Measurements from ENCODE around the gene SMAD6. TPM values are rescaled to one million over a fixed set of nuclear protein-coding genes. Genes with fewer than 3 reads are reported as not detected.
A peak's percentile ranks its signal among the peaks of the same experiment; 100 is the strongest.

Gene SMAD6
- total RNA-seq, 2 donors from 2014 or later = 190 to 213 TPM

GRCh38 chr15:66799242-66799641 lies 97.2 kb downstream of the SMAD6 start:
- no peaks in the 10 kb centered on the region for H3K9me3 ChIP-seq (ENCODE audit: control insufficient read depth, low read length)
- no peak for DNase-seq
- no peaks in the 10 kb centered on the region for H3K36me3 Mint-ChIP-seq (ENCODE audit: low read depth)
- no peak overlapping the region for H3K9ac ChIP-seq (ENCODE audit: extremely low read depth, low read length, poor library complexity, severe bottlenecking)
- H3K36me3 ChIP-seq (ENCODE audit: control insufficient read depth, insufficient read depth, low read length) = no peaks in the 10 kb centered on the region
- H3K27ac ChIP-seq (ENCODE audit: low read depth, low read length) = no peak overlapping the region
- H3K4me1 ChIP-seq (ENCODE audit: control insufficient read depth, insufficient read depth, low read length) = peaks cover 9% of the 10 kb centered on the region
- H3K27ac Mint-ChIP-seq = no peak overlapping the region
- no peaks in the 10 kb centered on the region for H3K27me3 Mint-ChIP-seq (ENCODE audit: insufficient read depth)
- no peaks in the 10 kb centered on the region for H3K9me3 Mint-ChIP-seq
- H3K4me3 ChIP-seq (ENCODE audit: low read length) = no peak overlapping the region
- no peak overlapping the region for H3K4me3 Mint-ChIP-seq
- peaks cover 4% of the 10 kb centered on the region for H3K4me1 Mint-ChIP-seq
- WGBS, 2 experiments (ENCODE audit: insufficient coverage in 1 of 2, insufficient read length in 1 of 2) = 91 to 98% methylated on average over 4 of the region's 4 CpGs
- TF ChIP-seq CTCF (conservative IDR thresholded peaks at IDR 0.05) = no peak
- no peaks in the 10 kb centered on the region for H3K27me3 ChIP-seq (ENCODE audit: control insufficient read depth, insufficient read depth, low read length, poor library complexity, severe bottlenecking)

- Histone ChIP-seq H3K36me3 (ENCODE audit: control insufficient read depth, insufficient read depth, low read length) (no peaks in the 10 kb centered on the region), H3K9me3 (ENCODE audit: control insufficient read depth, low read length) (no peaks in the 10 kb centered on the region), H3K4me1 (ENCODE audit: control insufficient read depth, insufficient read depth, low read length) (peaks cover 9% of the 10 kb centered on the region), H3K4me3 (ENCODE audit: low read length) (no peak overlapping the region), H3K27me3 (ENCODE audit: control insufficient read depth, insufficient read depth, low read length, poor library complexity, severe bottlenecking) (no peaks in the 10 kb centered on the region), H3K27ac (ENCODE audit: low read depth, low read length) (peak overlapping the region; percentile 16), H3K9ac (ENCODE audit: extremely low read depth, low read length, poor library complexity, severe bottlenecking) (no peak overlapping the region)
- 87 to 90% methylated on average over 9 to 10 of the region's 11 CpGs for WGBS, 2 experiments (ENCODE audit: insufficient coverage in 1 of 2, insufficient read length in 1 of 2)
- TF ChIP-seq CTCF (conservative IDR thresholded peaks at IDR 0.05) = no peak
- Mint-ChIP-seq H3K36me3 (ENCODE audit: low read depth) (no peaks in the 10 kb centered on the region), H3K4me3 (no peak overlapping the region), H3K4me1 (peaks cover 4% of the 10 kb centered on the region), H3K27me3 (ENCODE audit: insufficient read depth) (no peaks in the 10 kb centered on the region), H3K27ac (no peak overlapping the region), H3K9me3 (no peaks in the 10 kb centered on the region)
- peak; percentile 53 for DNase-seq
Observed at GRCh38 chr15:66800584-66801235, 98.7 kb downstream of the SMAD6 start.

- Mint-ChIP-seq H3K9me3 (no peaks in the 10 kb centered on the region), H3K36me3 (ENCODE audit: low read depth) (no peaks in the 10 kb centered on the region), H3K27me3 (ENCODE audit: insufficient read depth) (no peaks in the 10 kb centered on the region), H3K4me1 (peaks cover 4% of the 10 kb centered on the region), H3K4me3 (no peak overlapping the region), H3K27ac (no peak overlapping the region)
- no peak for TF ChIP-seq CTCF (conservative IDR thresholded peaks at IDR 0.05)
- no peak overlapping the region for H3K9ac ChIP-seq (ENCODE audit: extremely low read depth, low read length, poor library complexity, severe bottlenecking)
- H3K27ac ChIP-seq (ENCODE audit: low read depth, low read length) = no peak overlapping the region
- no peak for DNase-seq
- H3K36me3 ChIP-seq (ENCODE audit: control insufficient read depth, insufficient read depth, low read length) = no peaks in the 10 kb centered on the region
- 50% methylated on average over 2 to 3 of the region's 3 CpGs for WGBS, 2 experiments (ENCODE audit: insufficient coverage in 1 of 2, insufficient read length in 1 of 2)
- peaks cover 9% of the 10 kb centered on the region for H3K4me1 ChIP-seq (ENCODE audit: control insufficient read depth, insufficient read depth, low read length)
- no peak overlapping the region for H3K4me3 ChIP-seq (ENCODE audit: low read length)
- no peaks in the 10 kb centered on the region for H3K9me3 ChIP-seq (ENCODE audit: control insufficient read depth, low read length)
- H3K27me3 ChIP-seq (ENCODE audit: control insufficient read depth, insufficient read depth, low read length, poor library complexity, severe bottlenecking) = no peaks in the 10 kb centered on the region
Observed at GRCh38 chr15:66801266-66801665, 99.2 kb downstream of the SMAD6 start.
